H1 (cell line): ENCODE results near the gene MARCHF9.

Experiments used
- CEBPB ChIP-seq: IDR thresholded peaks from 2 replicates; pipeline ENCODE4 v1.6.1; 2012; ENCODE audit warnings: low read depth, low read length
- CREB1 ChIP-seq: IDR thresholded peaks from 2 replicates; pipeline ENCODE4 v1.6.1; 2012; ENCODE audit warnings: inconsistent platforms
- EP300 ChIP-seq, 2 experiments: IDR thresholded peaks; 1 replicate in 1 of 2; 2 replicates in 1 of 2; pipeline ENCODE4 v1.6.1; 2011 to 2012; ENCODE audit warnings: low read depth in 2 of 2, low read length in 2 of 2, mild to moderate bottlenecking in 2 of 2, borderline replicate concordance in 1 of 2, inconsistent platforms in 1 of 2, moderate library complexity in 1 of 2
- FOSL1 ChIP-seq: IDR thresholded peaks from 2 replicates; pipeline ENCODE4 v1.6.1; 2011; ENCODE audit warnings: mild to moderate bottlenecking, low read depth, low read length, moderate library complexity; ENCODE audit not compliant: insufficient read depth
- KDM1A ChIP-seq: fragments of 200-600, 300-600 bp; sonication (generic); IDR thresholded peaks from 2 replicates; pipeline ENCODE4 v1.7.1; 2016; ENCODE audit warnings: mild to moderate bottlenecking, low read length, borderline replicate concordance
- POLR2A ChIP-seq, 2 experiments: IDR thresholded peaks; 1 replicate in 1 of 2; 2 replicates in 1 of 2; pipeline ENCODE4 v1.6.1; 2011; ENCODE audit warnings: low read depth in 2 of 2, low read length in 2 of 2, mild to moderate bottlenecking in 2 of 2; ENCODE audit errors: control extremely low read depth in 1 of 2
- POLR2AphosphoS5 ChIP-seq: IDR thresholded peaks from 2 replicates; pipeline ENCODE4 v1.6.1; 2011; ENCODE audit warnings: low read depth, low read length
- TBP ChIP-seq: IDR thresholded peaks from 2 replicates; pipeline ENCODE4 v1.6.1; 2011; ENCODE audit warnings: low read depth, low read length, improper control_type of control experiment
- TCF12 ChIP-seq: IDR thresholded peaks from 2 replicates; pipeline ENCODE4 v1.6.1; 2011; ENCODE audit warnings: low read depth, mild to moderate bottlenecking, low read length
- YY1 ChIP-seq: IDR thresholded peaks from 2 replicates; pipeline ENCODE4 v1.6.1; 2011; ENCODE audit warnings: low read depth, mild to moderate bottlenecking, low read length
- ZNF274 ChIP-seq: IDR thresholded peaks from 2 replicates; pipeline ENCODE4 v1.7.0; 2012; ENCODE audit warnings: low read length, borderline replicate concordance; ENCODE audit errors: extremely low read depth
- TF ChIP-seq, protein P1 (sequence below), 3 experiments: IDR thresholded peaks; 1 replicate in 2 of 3; 2 replicates in 1 of 3; pipeline versions ENCODE4 v1.5.1 to v1.6.1; 2011; ENCODE audit warnings: low read length in 3 of 3, mild to moderate bottlenecking in 3 of 3, inconsistent platforms in 2 of 3, low read depth in 1 of 3, moderate library complexity in 1 of 3; ENCODE audit not compliant: insufficient read depth in 1 of 3; ENCODE audit errors: control extremely low read depth in 1 of 3
- TF ChIP-seq, protein P2 (sequence below): IDR thresholded peaks from 2 replicates; pipeline ENCODE4 v1.6.1; 2012; ENCODE audit warnings: inconsistent platforms

- no peak for TF ChIP-seq POLR2A (IDR thresholded peaks at IDR 0.05; ENCODE audit: control extremely low read depth in 1 of 2, low read depth in 2 of 2, low read length in 2 of 2)
- TF ChIP-seq KDM1A, result no peak
- TF ChIP-seq, protein P1, sequence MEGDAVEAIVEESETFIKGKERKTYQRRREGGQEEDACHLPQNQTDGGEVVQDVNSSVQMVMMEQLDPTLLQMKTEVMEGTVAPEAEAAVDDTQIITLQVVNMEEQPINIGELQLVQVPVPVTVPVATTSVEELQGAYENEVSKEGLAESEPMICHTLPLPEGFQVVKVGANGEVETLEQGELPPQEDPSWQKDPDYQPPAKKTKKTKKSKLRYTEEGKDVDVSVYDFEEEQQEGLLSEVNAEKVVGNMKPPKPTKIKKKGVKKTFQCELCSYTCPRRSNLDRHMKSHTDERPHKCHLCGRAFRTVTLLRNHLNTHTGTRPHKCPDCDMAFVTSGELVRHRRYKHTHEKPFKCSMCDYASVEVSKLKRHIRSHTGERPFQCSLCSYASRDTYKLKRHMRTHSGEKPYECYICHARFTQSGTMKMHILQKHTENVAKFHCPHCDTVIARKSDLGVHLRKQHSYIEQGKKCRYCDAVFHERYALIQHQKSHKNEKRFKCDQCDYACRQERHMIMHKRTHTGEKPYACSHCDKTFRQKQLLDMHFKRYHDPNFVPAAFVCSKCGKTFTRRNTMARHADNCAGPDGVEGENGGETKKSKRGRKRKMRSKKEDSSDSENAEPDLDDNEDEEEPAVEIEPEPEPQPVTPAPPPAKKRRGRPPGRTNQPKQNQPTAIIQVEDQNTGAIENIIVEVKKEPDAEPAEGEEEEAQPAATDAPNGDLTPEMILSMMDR (IDR thresholded peaks at IDR 0.05; ENCODE audit: control extremely low read depth in 1 of 3, insufficient read depth in 1 of 3, low read depth in 1 of 3, low read length in 3 of 3), result no peak
- no peak for TF ChIP-seq FOSL1
- TF ChIP-seq TBP, result no peak
- TF ChIP-seq, protein P2, sequence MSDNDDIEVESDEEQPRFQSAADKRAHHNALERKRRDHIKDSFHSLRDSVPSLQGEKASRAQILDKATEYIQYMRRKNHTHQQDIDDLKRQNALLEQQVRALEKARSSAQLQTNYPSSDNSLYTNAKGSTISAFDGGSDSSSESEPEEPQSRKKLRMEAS, result no peak
- TF ChIP-seq POLR2AphosphoS5, result no peak
- TF ChIP-seq EP300 (IDR thresholded peaks at IDR 0.05; ENCODE audit: borderline replicate concordance in 1 of 2, low read depth in 2 of 2, low read length in 2 of 2), result no peak
- TF ChIP-seq CEBPB, result no peak
- no peak for TF ChIP-seq TCF12
- no peak for TF ChIP-seq CREB1
- no peak for TF ChIP-seq YY1
- TF ChIP-seq ZNF274, result no peak
Observed at GRCh38 chr12:57796996-57797395, 42.1 kb downstream of the MARCHF9 start.
